ENCODE measurements around the gene OR8B3.

OR8B3 gene

GRCh38 chr11:124376280-124376679 is 22.5 kb downstream of the OR8B3 start:
- DNase-seq (ENCODE audit: low read depth in 2 of 3, low spot score in 1 of 3), result no peak

- no peak for DNase-seq (ENCODE audit: low read depth in 2 of 3, low spot score in 1 of 3)
Observed at GRCh38 chr11:124359566-124359965, 39.3 kb downstream of the OR8B3 start.

GRCh38 chr11:124346311-124346955 is 52.4 kb downstream of the OR8B3 start:
- DNase-seq (ENCODE audit: low read depth in 2 of 3, low spot score in 1 of 3), result no peak
